ENCODE data around the gene UBE2L6. TPM values are rescaled to one million over a fixed set of nuclear protein-coding genes. Genes with fewer than 3 reads are reported as not detected.

Gene UBE2L6
- total RNA-seq, 1 experiment from 2014 or later = 38.8 TPM

- ATAC-seq (no peak; the same call in 1 of the 2 replicates), DNase-seq (ENCODE audit: low spot score) (no peak)
- peaks cover 11% of the 10 kb centered on the region for H3K4me1 Mint-ChIP-seq
- no peak overlapping the region for H3K27ac Mint-ChIP-seq
- no peaks in the 10 kb centered on the region for H3K36me3 Mint-ChIP-seq
- TF ChIP-seq ATF6 (CRISPR knock-in tag; IDR thresholded peaks at IDR 0.05) (no peak), CREM (CRISPR knock-in tag; IDR thresholded peaks at IDR 0.05) (no peak), ZNF232 (CRISPR knock-in tag; IDR thresholded peaks at IDR 0.05) (no peak), HMGA2 (CRISPR knock-in tag; IDR thresholded peaks at IDR 0.05) (no peak), ZNF423 (CRISPR knock-in tag; IDR thresholded peaks at IDR 0.05) (no peak), ZNF121 (CRISPR knock-in tag; IDR thresholded peaks at IDR 0.05) (no peak), FOXJ3 (CRISPR knock-in tag; IDR thresholded peaks at IDR 0.05; ENCODE audit: borderline replicate concordance) (no peak), ZNF281 (CRISPR knock-in tag; IDR thresholded peaks at IDR 0.05) (no peak), E2F5 (CRISPR knock-in tag; IDR thresholded peaks at IDR 0.05) (no peak), E2F4 (CRISPR knock-in tag; IDR thresholded peaks at IDR 0.05; ENCODE audit: borderline replicate concordance, low read depth) (no peak), IRF2 (CRISPR knock-in tag; IDR thresholded peaks at IDR 0.05; ENCODE audit: borderline replicate concordance, low read depth) (no peak), TP53 (CRISPR knock-in tag; IDR thresholded peaks at IDR 0.05) (no peak), ATF3 (CRISPR knock-in tag; conservative IDR thresholded peaks at IDR 0.05) (no peak), NR2C2 (CRISPR knock-in tag; IDR thresholded peaks at IDR 0.05) (no peak), MAX (CRISPR knock-in tag; IDR thresholded peaks at IDR 0.05) (no peak), NFYB (CRISPR knock-in tag; conservative IDR thresholded peaks at IDR 0.05; ENCODE audit: low read depth) (no peak)
- CTCF ChIA-PET = interaction anchor here (0.6 to 1.8 kb wide), 4 partner anchors 12 to 442 kb away, joined by 3 to 15 read pairs (median 6); no protein-coding TSS in a partner anchor
- no peak overlapping the region for H3K4me3 Mint-ChIP-seq
- POLR2A ChIA-PET = interaction anchor here (1.4 kb wide), 1 partner anchor 56 kb away, joined by 4 read pairs; no protein-coding TSS in a partner anchor
- H3K27me3 Mint-ChIP-seq (ENCODE audit: low read depth) = peaks cover 1% of the 10 kb centered on the region
- peaks cover 11% of the 10 kb centered on the region for H3K9me3 Mint-ChIP-seq
Measured at GRCh38 chr11:57584341-57584740, 16.9 kb upstream of the UBE2L6 start.

- ChIA-PET CTCF (interaction anchor here (0.6 to 9.3 kb wide), 3 partner anchors 14 to 68 kb away, joined by 3 to 363 read pairs (median 4); partner anchors contain the start of gene SERPING1), POLR2A (interaction anchor here (1.2 to 1.9 kb wide), 2 partner anchors 66 to 73 kb away, joined by 5 to 9 read pairs; no protein-coding TSS in a partner anchor)
- Mint-ChIP-seq H3K36me3 (no peaks in the 10 kb centered on the region), H3K27me3 (ENCODE audit: low read depth) (peaks cover 3% of the 10 kb centered on the region; the same call in 1 of the 2 replicates), H3K4me1 (peaks cover 20% of the 10 kb centered on the region), H3K9me3 (no peaks in the 10 kb centered on the region), H3K4me3 (no peak overlapping the region), H3K27ac (peak overlapping the region; percentile 17; the same call in 1 of the 2 replicates)
- ATAC-seq = peak; percentile 71
- TF ChIP-seq USF2 (CRISPR knock-in tag; IDR thresholded peaks at IDR 0.05) (no peak), EMX1 (CRISPR knock-in tag; IDR thresholded peaks at IDR 0.05) (no peak), ESRRA (CRISPR knock-in tag; IDR thresholded peaks at IDR 0.05; ENCODE audit: borderline replicate concordance) (no peak), ZSCAN18 (CRISPR knock-in tag; IDR thresholded peaks at IDR 0.05) (no peak)
- DNase-seq (ENCODE audit: low spot score) = no peak
Measured at GRCh38 chr11:57574061-57574460, 6.6 kb upstream of the UBE2L6 start.
